Frontal cortex (tissue), 4 donors: ENCODE measurements around the gene HAUS7. TPM values are rescaled to one million over a fixed set of nuclear protein-coding genes. Genes with fewer than 3 reads are reported as not detected.

Source experiments
- DNase-seq, 2 donors: peaks; one replicate each; pipeline ENCODE4 v3.0.0; 2012; ENCODE audit warnings: low spot score in 2 of 2
- FAIRE-seq: peaks from 2 replicates; lab custom pipeline; 2012; peaks lifted over from hg19 to GRCh38; lab: Jason Lieb, UNC
- small RNA-seq: library from RNA; depleted of rRNA; stranded (forward); fragments of <200 nt; gene quantifications from one replicate; pipeline ENCODE3, GENCODE V24; 2014
- total RNA-seq: library from RNA; depleted of rRNA; stranded (reverse); fragments of >200 nt; gene quantifications from one replicate; pipeline ENCODE4 v1.2.3, GENCODE V29; 2014
- donor health status: control.
- donor health status: control.
- donor health status: control.

The HAUS7 gene
- total RNA-seq, 1 donor from 2014 or later = 6.5 TPM

- DNase-seq (no peak), FAIRE-seq (no peak)
Observed at GRCh38 chrX:153398275-153398960, 72.0 kb downstream of the HAUS7 start.

Small RNAs within 50 kb of the gene (small RNA-seq; reads per million reads assigned to genes)
- not detected for gene RN7SL667P

Other genes starting within 250 kb of the HAUS7 start
- gene PNMA6F, start 148.8 kb downstream of the HAUS7 start, total RNA-seq = 0.82 TPM
- gene ZNF275, start 136.4 kb downstream of the HAUS7 start, total RNA-seq = 5.7 TPM
- not detected for gene PNMA6E, start 69.2 kb downstream of the HAUS7 start, total RNA-seq
- 0.82 TPM for gene ZFP92, start 59.1 kb downstream of the HAUS7 start, total RNA-seq
- gene TREX2, start 24.5 kb downstream of the HAUS7 start, total RNA-seq = 2.9 TPM
- gene BGN, start 24.4 kb upstream of the HAUS7 start, total RNA-seq = 1.6 TPM
- gene ATP2B3, start 47.1 kb upstream of the HAUS7 start, total RNA-seq = 7.3 TPM
- gene CCNQ, start 128.6 kb upstream of the HAUS7 start, total RNA-seq = 21.2 TPM
- 2.9 TPM for gene DUSP9, start 176.6 kb upstream of the HAUS7 start, total RNA-seq
- 18.3 TPM for gene PNCK, start 203.2 kb upstream of the HAUS7 start, total RNA-seq
- gene SLC6A8, start 217.3 kb upstream of the HAUS7 start, total RNA-seq = 12.2 TPM